ENCODE data around the gene JAM2. TPM values are rescaled to one million over a fixed set of nuclear protein-coding genes. Genes with fewer than 3 reads are reported as not detected.

Gene JAM2
- total RNA-seq, 1 donor from 2014 or later, result 29.7 TPM

- Mint-ChIP-seq H3K27ac (ENCODE audit: unreplicated experiment) (no peak overlapping the region), H3K4me3 (no peak overlapping the region), H3K4me1 (peaks cover 4% of the 10 kb centered on the region), H3K27me3 (ENCODE audit: low read depth) (no peaks in the 10 kb centered on the region), H3K9me3 (no peaks in the 10 kb centered on the region), H3K36me3 (ENCODE audit: low read depth) (peaks cover 7% of the 10 kb centered on the region)
- no peak for DNase-seq (ENCODE audit: low read depth, low spot score)
- no peak for TF ChIP-seq CTCF (conservative IDR thresholded peaks at IDR 0.05)
Observed at GRCh38 chr21:25752416-25752815, 113.4 kb downstream of the JAM2 start.

- Mint-ChIP-seq H3K27me3 (ENCODE audit: low read depth) (no peaks in the 10 kb centered on the region), H3K4me1 (no peaks in the 10 kb centered on the region), H3K4me3 (no peak overlapping the region), H3K9me3 (no peaks in the 10 kb centered on the region), H3K36me3 (ENCODE audit: low read depth) (peaks cover 7% of the 10 kb centered on the region), H3K27ac (ENCODE audit: unreplicated experiment) (no peak overlapping the region)
- TF ChIP-seq CTCF (conservative IDR thresholded peaks at IDR 0.05), result no peak
- DNase-seq (ENCODE audit: low read depth, low spot score), result no peak
Observed at GRCh38 chr21:25756190-25756932, 117.3 kb downstream of the JAM2 start.

- Mint-ChIP-seq H3K36me3 (ENCODE audit: low read depth) (peaks cover 3% of the 10 kb centered on the region), H3K27me3 (ENCODE audit: low read depth) (no peaks in the 10 kb centered on the region), H3K4me3 (no peak overlapping the region), H3K9me3 (no peaks in the 10 kb centered on the region), H3K27ac (ENCODE audit: unreplicated experiment) (no peak overlapping the region), H3K4me1 (no peaks in the 10 kb centered on the region)
- no peak for TF ChIP-seq CTCF (conservative IDR thresholded peaks at IDR 0.05)
- DNase-seq (ENCODE audit: low read depth, low spot score), result no peak
Observed at GRCh38 chr21:25757531-25757930, 118.5 kb downstream of the JAM2 start.

GRCh38 chr21:25759573-25759972 lies 120.5 kb downstream of the JAM2 start:
- no peak overlapping the region for H3K4me3 Mint-ChIP-seq
- no peaks in the 10 kb centered on the region for H3K9me3 Mint-ChIP-seq
- H3K36me3 Mint-ChIP-seq (ENCODE audit: low read depth), result peaks cover 3% of the 10 kb centered on the region
- no peaks in the 10 kb centered on the region for H3K27me3 Mint-ChIP-seq (ENCODE audit: low read depth)
- no peak for DNase-seq (ENCODE audit: low read depth, low spot score)
- H3K27ac Mint-ChIP-seq (ENCODE audit: unreplicated experiment), result no peak overlapping the region
- H3K4me1 Mint-ChIP-seq, result no peaks in the 10 kb centered on the region
- TF ChIP-seq CTCF (conservative IDR thresholded peaks at IDR 0.05), result no peak

- Mint-ChIP-seq H3K27me3 (ENCODE audit: low read depth) (no peaks in the 10 kb centered on the region), H3K9me3 (no peaks in the 10 kb centered on the region), H3K27ac (ENCODE audit: unreplicated experiment) (no peak overlapping the region), H3K36me3 (ENCODE audit: low read depth) (peaks cover 3% of the 10 kb centered on the region), H3K4me3 (no peak overlapping the region), H3K4me1 (no peaks in the 10 kb centered on the region)
- DNase-seq (ENCODE audit: low read depth, low spot score), result no peak
- no peak for TF ChIP-seq CTCF (conservative IDR thresholded peaks at IDR 0.05)
Observed at GRCh38 chr21:25760061-25760460, 121.0 kb downstream of the JAM2 start.

Measured in neural crest cell (in vitro differentiated cells).